Heart right ventricle (tissue), 16 donors: Measurements from ENCODE around the gene RHOA. TPM values are rescaled to one million over a fixed set of nuclear protein-coding genes. Genes with fewer than 3 reads are reported as not detected.

Experiments used
- ATAC-seq, 8 donors: fragments of 200-7000 bp; cut with Tn5 transposase; one replicate each; pipeline ENCODE4 v1.9.1; 2020; ENCODE audit warnings: mild to moderate bottlenecking in 8 of 8, moderate library complexity in 8 of 8, moderate number of reproducible peaks in 1 of 8
- DNase-seq, 2 donors: peaks; one replicate each; pipeline ENCODE4 v3.0.0-alpha.2; 2020
- H3K27ac ChIP-seq, 10 donors: fragments of 200-600 bp; sonication (generic) in 2 of 10; one replicate each; pipeline versions ENCODE4 v1.5.0 to v1.8.0; 2020 to 2022; ENCODE audit warnings: mild to moderate bottlenecking in 3 of 10
- H3K27me3 ChIP-seq, 7 donors: fragments of 200-600 bp; one replicate each; pipeline ENCODE4 v1.8.0; 2021 to 2022; ENCODE audit warnings: mild to moderate bottlenecking in 2 of 7
- H3K36me3 ChIP-seq, 9 donors: fragments of 200-600 bp; sonication (generic) in 1 of 9; one replicate each; pipeline versions ENCODE4 v1.5.0 to v1.8.0; 2020 to 2022; ENCODE audit warnings: mild to moderate bottlenecking in 2 of 9
- H3K4me1 ChIP-seq, 9 donors: fragments of 200-600 bp; sonication (generic) in 1 of 9; one replicate each; pipeline versions ENCODE4 v1.5.0 to v1.8.0; 2020 to 2022; ENCODE audit warnings: mild to moderate bottlenecking in 4 of 9
- H3K4me3 ChIP-seq, 10 donors: fragments of 200-600 bp; sonication (generic) in 2 of 10; one replicate each; pipeline versions ENCODE4 v1.5.0 to v1.8.0; 2020 to 2022; ENCODE audit warnings: mild to moderate bottlenecking in 7 of 10, moderate library complexity in 2 of 10
- H3K9me3 ChIP-seq, 11 donors: fragments of 200-600 bp in 10 of 11; sonication (generic) in 2 of 11; one replicate each; pipeline versions ENCODE4 v1.5.0 to v1.8.0; 2013 to 2022; ENCODE audit warnings: mild to moderate bottlenecking in 2 of 11, control low read depth in 1 of 11, moderate library complexity in 1 of 11
- WGBS, 2 donors: extraction: QIAGEN DNeasy Blood & Tissue Kit; methylation state at CpG; one replicate each; pipeline ENCODE4 v1.1.7; 2013; ENCODE audit warnings: inconsistent platforms in 1 of 2; 5-methylcytosine and 5-hydroxymethylcytosine counted together
- intact Hi-C, 10 donors: fragments of 100-400 bp; cut with DNase I; formaldehyde crosslinking; loops; one replicate each; pipeline versions ENCODE4 v1.11.1 to v1.14.2; 2022
- polyA plus RNA-seq, 2 donors: library from polyadenylated mRNA; stranded (reverse); fragments of 200-250 nt; gene quantifications; one replicate each; pipeline ENCODE4 v1.2.3, GENCODE V29; 2013
- total RNA-seq, 10 donors: library from RNA; stranded (reverse); fragmentation: NEBNext Ultra II Directional in 3 of 10; extraction: Animal tissue kit (Norgen Biotek cat#: 25700) in 3 of 10; gene quantifications; one replicate each; pipeline versions ENCODE4 v1.2.1 to v1.2.4, GENCODE V29; 2021 to 2023
- TF ChIP-seq, protein P1 (sequence below), 9 donors: fragments of 200-600 bp; sonication (generic) in 2 of 9; IDR thresholded peaks; one replicate each; pipeline versions ENCODE4 v1.5.0 to v1.8.0; 2021 to 2022; ENCODE audit warnings: antibody characterized with exemption in 9 of 9, mild to moderate bottlenecking in 5 of 9, moderate library complexity in 1 of 9
- donor health status: Arrhythmogenic right ventricular cardiomyopathy.
- donor health status: ischemic (EF 13 %, LVEDD 7.1; RV severe dilation, severe dysfunction).
- donor health status: healthy with polysubstance abuse.
- donor health status: DM: no; HTN: yes; CAD: no.
- donor health status: DM: no; HTN: no; CAD: no.
- donor health status: ischemic (EF 25% LVEDD 6.9; RV normal size, moderate dysfunction).
- donor health status: ischemic (EF 25% LVEDD 5.7; RV mildly dilated, moderate dysfunction).
- donor health status: healthy.
- donor health status: DM: yes; HTN: yes; CAD: no.
- donor health status: Ischemic cardiomyopathy.
- donor health status: ischemic (EF 35%, LVEDD 5.7; RV mildly dilated, moderate dysfunction).
- donor health status: nonischemic (EF 11% LVEDD 7.7; RV severe dilation, severe dysfunction).
- donor health status: DM: yes; HTN: yes; CAD: no.
- donor health status: PGD.
- donor health status: ischemic (EF 29% LVEDD 5.4; RV normal size, mild dysfunction).
- donor health status: nonischemic (EF 23%, LVEDD 6.1; RV moderate dilation, normal function).

The RHOA gene
- total and polyA plus RNA-seq, 12 donors = 139 to 335 (median 250) TPM

DNA sequence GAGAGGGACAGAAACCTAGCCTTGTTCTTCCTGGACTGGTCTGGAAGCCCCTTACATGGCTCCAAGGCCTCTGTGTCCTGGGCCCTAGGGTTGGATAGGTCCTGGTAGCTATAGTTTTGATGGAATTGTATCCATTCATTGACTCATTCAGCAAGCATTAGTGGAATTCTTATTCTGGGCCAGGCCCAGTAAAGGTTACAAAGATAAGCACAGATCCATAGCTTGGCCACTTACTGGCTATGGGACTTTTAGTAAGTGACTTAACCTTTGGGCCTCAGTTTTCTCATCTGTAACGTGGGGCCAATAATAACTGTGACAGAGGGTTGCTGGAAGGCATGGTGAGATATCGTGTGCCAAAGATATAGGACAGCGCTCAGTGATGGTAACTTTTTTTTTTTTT lies 44.7 kb upstream of the RHOA start:
- ATAC-seq = no peak
- Histone ChIP-seq H3K4me3 (no peak overlapping the region), H3K4me1 (peaks cover 13 to 48% (median 23%) of the 10 kb centered on the region in 9 donors), H3K27me3 (no peaks in the 10 kb centered on the region), H3K9me3 (no peaks in the 10 kb centered on the region), H3K27ac (peak overlapping the region in 1 of 10 donors; percentile 45), H3K36me3 (no peaks in the 10 kb centered on the region)
- intact Hi-C loops = loop anchor here in 1 of 10 donors (5.0 kb wide), 1 partner anchor 216 kb away; the partner anchor contains the start of gene APEH
- WGBS, 2 donors = 91 to 95% methylated on average over 3 of the region's 3 CpGs
- TF ChIP-seq, protein P1, sequence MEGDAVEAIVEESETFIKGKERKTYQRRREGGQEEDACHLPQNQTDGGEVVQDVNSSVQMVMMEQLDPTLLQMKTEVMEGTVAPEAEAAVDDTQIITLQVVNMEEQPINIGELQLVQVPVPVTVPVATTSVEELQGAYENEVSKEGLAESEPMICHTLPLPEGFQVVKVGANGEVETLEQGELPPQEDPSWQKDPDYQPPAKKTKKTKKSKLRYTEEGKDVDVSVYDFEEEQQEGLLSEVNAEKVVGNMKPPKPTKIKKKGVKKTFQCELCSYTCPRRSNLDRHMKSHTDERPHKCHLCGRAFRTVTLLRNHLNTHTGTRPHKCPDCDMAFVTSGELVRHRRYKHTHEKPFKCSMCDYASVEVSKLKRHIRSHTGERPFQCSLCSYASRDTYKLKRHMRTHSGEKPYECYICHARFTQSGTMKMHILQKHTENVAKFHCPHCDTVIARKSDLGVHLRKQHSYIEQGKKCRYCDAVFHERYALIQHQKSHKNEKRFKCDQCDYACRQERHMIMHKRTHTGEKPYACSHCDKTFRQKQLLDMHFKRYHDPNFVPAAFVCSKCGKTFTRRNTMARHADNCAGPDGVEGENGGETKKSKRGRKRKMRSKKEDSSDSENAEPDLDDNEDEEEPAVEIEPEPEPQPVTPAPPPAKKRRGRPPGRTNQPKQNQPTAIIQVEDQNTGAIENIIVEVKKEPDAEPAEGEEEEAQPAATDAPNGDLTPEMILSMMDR (IDR thresholded peaks at IDR 0.05) = no peak
- no peak for DNase-seq

DNA sequence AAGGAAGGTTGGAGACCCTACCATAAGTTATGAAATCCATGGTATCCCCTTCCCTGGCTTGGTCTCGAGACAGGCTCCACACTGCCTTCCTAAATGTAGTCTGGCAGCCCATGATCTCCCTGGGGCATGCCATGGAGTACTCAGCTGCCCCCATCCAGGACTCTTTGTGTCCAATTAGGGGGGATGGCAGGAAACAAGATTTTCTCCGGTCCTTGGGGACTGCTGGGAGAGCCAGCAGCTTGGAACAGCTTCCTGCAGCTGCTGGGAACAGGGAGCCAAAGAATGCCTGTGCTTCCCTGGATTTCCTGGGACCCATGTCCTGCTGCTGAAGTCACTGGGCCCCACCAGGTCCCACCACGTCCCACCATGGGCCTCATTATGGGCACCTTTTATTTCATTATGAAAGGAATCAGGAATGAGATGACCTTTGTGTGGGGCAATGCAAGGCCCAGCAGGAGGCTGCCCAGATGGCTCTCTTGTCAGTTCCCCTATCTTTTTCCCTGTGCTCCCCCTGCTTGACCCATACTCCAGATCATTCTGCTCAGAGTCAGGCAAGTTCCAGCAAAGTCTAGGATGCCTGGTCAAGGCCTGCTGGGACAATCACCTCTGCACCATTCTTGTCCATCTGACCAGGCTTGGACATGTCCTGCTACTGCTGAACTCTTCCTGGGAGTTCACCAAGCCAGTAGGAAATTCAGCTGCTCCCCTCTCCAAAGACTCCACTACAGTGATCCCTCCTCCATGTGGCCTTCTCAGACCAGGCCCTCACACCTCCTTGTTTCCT lies 43.3 kb upstream of the RHOA start:
- H3K4me1 ChIP-seq = peaks cover 9 to 40% (median 19%) of the 10 kb centered on the region in 9 donors
- H3K36me3 ChIP-seq = no peaks in the 10 kb centered on the region
- DNase-seq = peak; percentile 21 to 33
- H3K27me3 ChIP-seq = no peaks in the 10 kb centered on the region
- intact Hi-C loops = loop anchor here in 2 of 10 donors (5.0 kb wide), 2 partner anchors 217 to 468 kb away; partner anchors contain the start of gene APEH (in 1 of the 2)
- peak overlapping the region in 8 of 10 donors; percentile 7 to 76 (median 54) for H3K27ac ChIP-seq
- WGBS, 2 donors = 35 to 41% methylated on average over 3 of the region's 3 CpGs
- no peak overlapping the region for H3K4me3 ChIP-seq
- no peaks in the 10 kb centered on the region for H3K9me3 ChIP-seq
- TF ChIP-seq, protein P1 (IDR thresholded peaks at IDR 0.05) = no peak
- peak; percentile 32 to 81 (median 57) for ATAC-seq

DNA sequence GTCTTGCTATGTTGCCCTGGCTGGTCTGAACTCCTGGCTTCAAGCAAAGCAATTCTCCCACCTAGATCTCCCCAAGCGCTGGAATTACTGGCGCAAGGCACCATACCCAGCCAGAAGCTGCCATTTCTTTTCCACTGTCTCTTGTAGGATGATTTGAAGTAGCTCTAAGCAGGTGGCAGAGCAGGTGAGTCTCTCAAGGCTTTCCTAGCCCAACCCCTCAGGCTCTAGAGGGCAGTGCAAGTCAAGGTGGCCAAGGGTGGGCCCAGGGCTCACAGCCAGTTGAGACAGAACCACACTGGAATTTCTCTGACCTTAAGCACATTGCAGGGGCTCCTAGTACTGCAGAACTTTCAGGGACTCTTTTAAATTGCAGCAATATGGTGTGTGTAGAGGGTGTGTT lies 42.7 kb upstream of the RHOA start:
- Histone ChIP-seq H3K4me3 (no peak overlapping the region), H3K4me1 (peaks cover 9 to 38% (median 19%) of the 10 kb centered on the region in 9 donors), H3K27me3 (no peaks in the 10 kb centered on the region), H3K9me3 (no peaks in the 10 kb centered on the region), H3K36me3 (no peaks in the 10 kb centered on the region), H3K27ac (peak overlapping the region in 8 of 10 donors; percentile 7 to 76 (median 54))
- DNase-seq (no peak), ATAC-seq (peak in 6 of 8 donors; percentile 34 to 75 (median 65))
- TF ChIP-seq, protein P1 (IDR thresholded peaks at IDR 0.05) = peak in 8 of 9 donors; percentile 19 to 57 (median 38)
- WGBS, 2 donors = 64 to 78% methylated on average over 2 of the region's 2 CpGs
- intact Hi-C loops = loop anchor here in 1 of 10 donors (5.0 kb wide), 1 partner anchor 467 kb away; no protein-coding TSS in a partner anchor

DNA sequence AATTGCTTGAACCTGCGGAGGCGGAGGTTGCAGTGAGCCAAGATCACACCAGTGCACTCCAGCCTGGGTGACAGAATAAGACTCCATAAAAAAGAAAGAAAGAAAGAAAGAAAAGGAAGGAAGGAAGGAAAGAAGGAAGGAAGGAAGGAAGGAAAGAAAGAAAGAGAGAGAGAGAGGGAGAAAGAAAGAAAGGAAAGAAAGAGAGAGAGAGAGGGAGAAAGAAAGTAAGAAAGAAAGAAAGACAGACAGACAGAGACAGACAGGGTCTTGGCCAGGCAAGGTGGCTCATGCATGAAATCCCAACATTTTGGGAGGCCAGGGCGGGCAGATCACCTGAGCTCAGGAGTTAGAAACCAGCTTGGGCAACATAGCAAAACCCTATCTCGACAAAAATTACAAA lies 41.8 kb upstream of the RHOA start:
- Histone ChIP-seq H3K4me1 (peaks cover 9 to 33% (median 20%) of the 10 kb centered on the region in 9 donors), H3K4me3 (no peak overlapping the region), H3K36me3 (no peaks in the 10 kb centered on the region), H3K27me3 (no peaks in the 10 kb centered on the region), H3K27ac (no peak overlapping the region), H3K9me3 (no peaks in the 10 kb centered on the region)
- TF ChIP-seq, protein P1 (IDR thresholded peaks at IDR 0.05) = no peak
- intact Hi-C loops = loop anchor here in 1 of 10 donors (5.0 kb wide), 1 partner anchor 466 kb away; no protein-coding TSS in a partner anchor
- DNase-seq (no peak), ATAC-seq (no peak)
- 96% methylated on average over 4 of the region's 4 CpGs for WGBS, 2 donors
